GM06990 (cell line): ENCODE measurements around the gene RAB15.

Source experiments
- DNase-seq: peaks from one replicate; pipeline ENCODE4 v3.0.0-alpha.2; 2011; ENCODE audit not compliant: insufficient read length; ENCODE audit errors: extremely low read depth
- H3K27me3 ChIP-seq: replicated peaks from 2 replicates; pipeline ENCODE4 v1.6.0; 2011; ENCODE audit warnings: low read length; ENCODE audit not compliant: control insufficient read depth, insufficient read depth
- H3K36me3 ChIP-seq: 2 replicates; pipeline ENCODE4 v1.5.1; 2011; ENCODE audit warnings: low read length; ENCODE audit not compliant: control insufficient read depth, insufficient read depth
- H3K4me3 ChIP-seq: replicated peaks from 2 replicates; pipeline ENCODE4 v1.5.1; 2011; ENCODE audit warnings: low read depth, mild to moderate bottlenecking, control low read depth, low read length
- CTCF ChIP-seq: IDR thresholded peaks from 2 replicates; pipeline ENCODE4 v1.5.1; 2011; ENCODE audit warnings: low read length, control low read depth, mild to moderate bottlenecking, inconsistent platforms; ENCODE audit not compliant: insufficient read depth, poor library complexity, severe bottlenecking

RAB15 gene

GRCh38 chr14:64899958-64900357 lies 72.2 kb downstream of the RAB15 start:
- no peak for TF ChIP-seq CTCF
- Histone ChIP-seq H3K36me3 (no peaks in the 10 kb centered on the region), H3K27me3 (no peaks in the 10 kb centered on the region; the same call in 1 of the 2 replicates), H3K4me3 (no peak overlapping the region)
- no peak for DNase-seq
